ENCODE results near the gene HSPA1L.
A peak's percentile ranks its signal among the peaks of the same experiment; 100 is the strongest.

HSPA1L gene

GRCh38 chr6:31792761-31793171 is 22.3 kb downstream of the HSPA1L start:
- DNase-seq (ENCODE audit: insufficient read length, low spot score) (peak; percentile 91), FAIRE-seq (peak; percentile 45)
- no peak for TF ChIP-seq POLR2A (IDR thresholded peaks at IDR 0.05; ENCODE audit: low read depth, low read length)

DNA sequence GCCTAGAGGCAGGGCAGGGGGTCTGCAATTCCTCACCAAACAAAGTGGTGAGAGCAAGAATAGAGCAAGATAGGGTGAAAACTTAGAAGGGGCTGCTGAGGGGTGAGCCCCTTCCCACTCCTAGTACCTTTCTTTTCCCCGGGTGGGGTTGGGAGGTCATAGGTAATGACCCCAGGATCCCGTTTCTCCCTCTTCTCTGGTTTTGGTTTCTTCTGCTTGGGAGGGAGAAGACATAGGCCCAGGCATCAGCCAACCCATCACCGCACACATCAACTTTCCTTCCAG is 23.1 kb downstream of the HSPA1L start:
- TF ChIP-seq POLR2A (IDR thresholded peaks at IDR 0.05; ENCODE audit: low read depth, low read length) = no peak
- FAIRE-seq (no peak), DNase-seq (ENCODE audit: insufficient read length, low spot score) (no peak)

DNA sequence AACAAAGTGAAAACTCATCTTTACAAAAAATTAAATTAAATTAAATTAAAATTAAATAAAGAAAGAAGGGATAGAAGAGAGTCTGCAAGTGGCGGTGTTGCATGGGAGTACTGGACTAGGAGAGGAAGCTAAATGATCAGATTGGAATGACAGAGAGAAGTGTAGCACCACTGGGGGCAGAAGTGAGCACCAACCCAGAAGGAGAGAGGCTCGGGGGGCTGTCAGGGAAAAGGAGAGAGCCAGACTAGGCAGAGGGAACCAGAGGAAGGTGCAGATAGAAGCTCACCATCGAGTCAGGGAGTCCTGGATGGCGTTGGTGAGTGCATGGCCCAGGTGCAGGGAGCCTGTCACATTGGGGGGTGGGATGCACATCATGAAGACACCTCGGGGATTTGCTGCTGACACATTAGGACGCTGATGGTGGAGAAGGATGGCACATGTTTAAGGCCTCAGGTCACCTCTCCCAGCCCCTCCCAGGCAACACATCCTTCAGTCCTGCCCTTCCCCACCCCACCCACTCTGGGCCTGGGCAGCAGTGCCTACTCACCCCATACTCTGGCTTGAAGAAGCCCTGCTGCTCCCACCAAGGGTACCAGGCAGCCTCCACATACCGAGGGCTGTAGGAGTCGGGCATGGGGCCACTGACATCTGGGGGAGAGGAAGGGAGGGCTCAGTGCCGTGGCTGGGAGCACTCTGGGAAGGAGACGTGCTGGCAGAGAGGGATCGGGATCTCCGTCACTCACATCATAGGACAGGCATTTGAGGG is 23.6 kb downstream of the HSPA1L start:
- no peak for FAIRE-seq
- TF ChIP-seq POLR2A (IDR thresholded peaks at IDR 0.05; ENCODE audit: low read depth, low read length) = no peak
- DNase-seq (ENCODE audit: insufficient read length, low spot score) = peak; percentile 68

DNA sequence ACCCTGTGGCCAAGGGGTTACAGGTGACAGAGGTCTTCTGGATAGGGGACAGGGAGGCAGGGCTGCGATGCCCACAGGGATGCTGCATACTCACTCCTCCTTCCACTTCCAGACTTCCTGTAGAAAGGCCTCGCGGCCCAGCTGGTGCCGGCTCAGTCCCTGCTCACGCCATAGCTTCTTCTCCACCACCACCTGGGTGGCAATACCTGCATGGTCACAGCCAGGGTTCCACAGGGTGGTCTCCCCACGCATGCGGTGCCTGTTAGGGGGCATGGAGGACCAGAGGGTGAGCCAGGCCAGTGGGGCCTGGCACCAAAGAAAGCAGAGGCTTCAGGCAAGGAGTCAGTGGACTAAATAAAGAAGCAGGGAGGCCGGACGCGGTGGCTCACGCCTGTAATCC is 29.6 kb downstream of the HSPA1L start:
- DNase-seq (ENCODE audit: insufficient read length, low spot score) = no peak
- TF ChIP-seq POLR2A (IDR thresholded peaks at IDR 0.05; ENCODE audit: low read depth, low read length) = no peak
- FAIRE-seq = no peak

GRCh38 chr6:31784098-31784925 is 30.8 kb downstream of the HSPA1L start:
- no peak for TF ChIP-seq POLR2A (IDR thresholded peaks at IDR 0.05; ENCODE audit: low read depth, low read length)
- DNase-seq (ENCODE audit: insufficient read length, low spot score) = no peak
- FAIRE-seq = no peak

GRCh38 chr6:31782126-31782855 is 32.8 kb downstream of the HSPA1L start:
- no peak for TF ChIP-seq POLR2A (IDR thresholded peaks at IDR 0.05; ENCODE audit: low read depth, low read length)
- DNase-seq (ENCODE audit: insufficient read length, low spot score) (no peak), FAIRE-seq (no peak)

GRCh38 chr6:31781244-31782125 is 33.6 kb downstream of the HSPA1L start:
- DNase-seq (ENCODE audit: insufficient read length, low spot score) (no peak), FAIRE-seq (no peak)
- no peak for TF ChIP-seq POLR2A (IDR thresholded peaks at IDR 0.05; ENCODE audit: low read depth, low read length)

DNA sequence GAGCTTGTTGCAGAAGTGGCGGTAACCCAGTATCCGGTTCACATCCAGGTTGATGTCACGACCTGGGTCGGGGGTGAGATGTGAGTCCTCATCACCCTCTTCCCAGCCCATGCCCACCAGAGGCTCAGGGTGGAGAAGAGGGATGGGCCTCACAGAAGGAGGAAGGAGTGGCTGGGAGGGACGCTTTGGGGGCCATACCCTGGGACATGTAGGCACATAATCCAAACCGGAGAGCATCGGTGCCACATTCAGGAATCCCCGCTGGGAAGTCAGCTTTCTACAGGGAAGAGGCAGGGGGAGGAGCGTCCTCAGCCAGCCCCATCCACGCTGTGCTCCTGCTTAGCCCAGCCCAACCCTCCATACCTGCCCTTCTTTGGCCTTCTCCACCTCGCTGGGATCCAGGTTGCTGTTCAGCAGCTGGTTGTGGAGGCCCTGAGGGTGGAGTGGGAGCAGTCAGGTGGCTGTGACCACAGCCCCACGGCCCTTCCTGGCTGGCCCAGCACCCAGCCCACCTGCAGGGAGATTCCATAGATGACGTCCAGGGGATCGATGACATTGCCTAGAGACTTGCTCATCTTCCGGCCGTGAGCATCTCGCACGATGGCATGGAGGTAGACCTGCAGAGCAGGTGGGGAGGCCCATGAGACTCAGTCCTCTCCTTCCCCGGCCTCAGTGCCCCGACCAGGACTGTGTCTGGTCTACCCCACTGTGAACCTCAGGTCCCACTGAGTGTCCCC is 34.4 kb downstream of the HSPA1L start:
- DNase-seq (ENCODE audit: insufficient read length, low spot score) = no peak
- no peak for FAIRE-seq
- TF ChIP-seq POLR2A (IDR thresholded peaks at IDR 0.05; ENCODE audit: low read depth, low read length) = no peak

DNA sequence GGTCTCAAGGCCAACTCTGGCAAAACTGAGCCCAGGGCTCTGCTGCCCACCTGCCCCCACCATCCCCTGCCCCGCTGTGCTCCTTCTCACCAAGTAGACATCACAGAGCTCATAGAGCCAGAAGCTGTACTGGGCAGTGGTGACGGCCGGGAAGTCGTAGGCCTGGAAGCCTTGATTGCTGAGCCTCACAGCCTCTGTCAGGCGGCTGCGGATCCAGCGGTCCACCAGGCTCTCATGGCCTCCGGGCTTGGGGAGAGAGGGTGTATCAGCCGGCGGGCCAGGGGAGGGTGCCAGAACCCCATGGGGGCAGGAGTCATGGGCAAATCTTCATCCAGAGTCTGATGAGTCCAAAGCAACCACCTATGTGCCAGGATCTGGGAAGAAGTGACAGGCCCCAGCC is 35.2 kb downstream of the HSPA1L start:
- FAIRE-seq = no peak
- no peak for TF ChIP-seq POLR2A (IDR thresholded peaks at IDR 0.05; ENCODE audit: low read depth, low read length)
- no peak for DNase-seq (ENCODE audit: insufficient read length, low spot score)

- FAIRE-seq = no peak
- TF ChIP-seq POLR2A (IDR thresholded peaks at IDR 0.05; ENCODE audit: low read depth, low read length) = no peak
- no peak for DNase-seq (ENCODE audit: insufficient read length, low spot score)
Measured at GRCh38 chr6:31778999-31779885, 35.8 kb downstream of the HSPA1L start.

GRCh38 chr6:31778193-31778592 is 36.9 kb downstream of the HSPA1L start:
- DNase-seq (ENCODE audit: insufficient read length, low spot score) = no peak
- no peak for FAIRE-seq
- TF ChIP-seq POLR2A (IDR thresholded peaks at IDR 0.05; ENCODE audit: low read depth, low read length) = no peak

- FAIRE-seq = no peak
- no peak for TF ChIP-seq POLR2A (IDR thresholded peaks at IDR 0.05; ENCODE audit: low read depth, low read length)
- DNase-seq (ENCODE audit: insufficient read length, low spot score) = no peak
Measured at GRCh38 chr6:31777667-31778050, 37.4 kb downstream of the HSPA1L start.
